Cardiac fibroblast (primary cell): ENCODE measurements around the gene SNAPIN.
"Not testable (repeated sequence)": the region's sequence is repeated elsewhere in the genome, so short reads cannot be mapped to it uniquely, and the experiment has no call there.

Experiments used
- DNase-seq, 2 donors: peaks; one replicate each; pipeline versions ENCODE4 v3.0.0 to v3.0.0-alpha.2; 2010; ENCODE audit warnings: low read depth in 2 of 2
- H3K4me3 ChIP-seq, 2 donors: replicated peaks in 1 of 2; 1 replicate in 1 of 2; 2 replicates in 1 of 2; pipeline ENCODE4 v1.5.1; 2011; ENCODE audit warnings: low read depth in 2 of 2, low read length in 2 of 2, mild to moderate bottlenecking in 2 of 2, moderate library complexity in 1 of 2
- TF ChIP-seq, protein P1 (sequence below): IDR thresholded peaks from one replicate; pipeline ENCODE4 v1.5.1; 2011; ENCODE audit warnings: low read depth, mild to moderate bottlenecking, low read length, inconsistent platforms

SNAPIN gene

DNA sequence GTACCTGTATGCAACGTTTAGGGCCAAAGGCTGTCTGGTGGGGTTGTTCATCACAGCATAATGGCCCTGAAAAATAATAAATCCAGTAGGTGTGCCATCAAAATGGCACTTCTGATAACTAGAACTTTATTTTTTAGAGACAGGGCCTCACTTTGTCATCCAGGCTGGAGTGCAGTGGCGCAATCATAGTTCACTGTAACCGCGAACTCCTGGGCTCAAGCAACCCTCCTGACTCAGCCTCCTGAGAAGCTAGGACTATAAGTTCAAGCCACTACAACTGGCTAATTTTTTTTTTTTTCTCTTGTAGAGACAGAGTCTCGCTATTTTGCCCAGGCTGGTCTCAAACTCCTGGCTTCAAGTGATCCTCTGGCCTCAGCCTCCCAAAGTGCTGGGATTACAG is 4.7 kb downstream of the SNAPIN start:
- TF ChIP-seq, protein P1, sequence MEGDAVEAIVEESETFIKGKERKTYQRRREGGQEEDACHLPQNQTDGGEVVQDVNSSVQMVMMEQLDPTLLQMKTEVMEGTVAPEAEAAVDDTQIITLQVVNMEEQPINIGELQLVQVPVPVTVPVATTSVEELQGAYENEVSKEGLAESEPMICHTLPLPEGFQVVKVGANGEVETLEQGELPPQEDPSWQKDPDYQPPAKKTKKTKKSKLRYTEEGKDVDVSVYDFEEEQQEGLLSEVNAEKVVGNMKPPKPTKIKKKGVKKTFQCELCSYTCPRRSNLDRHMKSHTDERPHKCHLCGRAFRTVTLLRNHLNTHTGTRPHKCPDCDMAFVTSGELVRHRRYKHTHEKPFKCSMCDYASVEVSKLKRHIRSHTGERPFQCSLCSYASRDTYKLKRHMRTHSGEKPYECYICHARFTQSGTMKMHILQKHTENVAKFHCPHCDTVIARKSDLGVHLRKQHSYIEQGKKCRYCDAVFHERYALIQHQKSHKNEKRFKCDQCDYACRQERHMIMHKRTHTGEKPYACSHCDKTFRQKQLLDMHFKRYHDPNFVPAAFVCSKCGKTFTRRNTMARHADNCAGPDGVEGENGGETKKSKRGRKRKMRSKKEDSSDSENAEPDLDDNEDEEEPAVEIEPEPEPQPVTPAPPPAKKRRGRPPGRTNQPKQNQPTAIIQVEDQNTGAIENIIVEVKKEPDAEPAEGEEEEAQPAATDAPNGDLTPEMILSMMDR, result no peak
- DNase-seq, result peak; percentile 48 to 72

DNA sequence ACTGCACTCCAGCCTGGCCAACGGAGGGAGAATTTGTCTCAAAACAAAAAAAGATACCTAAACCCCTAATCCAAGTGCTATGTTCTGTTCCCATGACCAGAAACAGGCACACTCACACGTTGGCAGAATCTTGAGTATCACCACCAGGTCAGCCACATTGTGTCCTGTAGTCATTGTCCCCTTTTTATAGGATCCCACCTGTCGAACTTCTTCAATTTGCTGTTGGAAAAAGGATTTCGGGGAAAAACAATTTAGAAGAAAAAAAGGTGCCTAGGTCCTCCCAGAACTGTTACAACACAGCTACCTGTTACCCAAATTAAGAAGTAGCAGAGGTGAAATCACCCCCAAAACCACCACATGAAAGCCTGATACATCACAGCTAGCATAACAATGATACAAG is 8.9 kb downstream of the SNAPIN start:
- no peak overlapping the region for H3K4me3 ChIP-seq
- TF ChIP-seq, protein P1, result no peak
- DNase-seq, result no peak

More for the DNA sequence above, 4.7 kb downstream of the SNAPIN start:
- H3K4me3 ChIP-seq, result no peak overlapping the region

DNA sequence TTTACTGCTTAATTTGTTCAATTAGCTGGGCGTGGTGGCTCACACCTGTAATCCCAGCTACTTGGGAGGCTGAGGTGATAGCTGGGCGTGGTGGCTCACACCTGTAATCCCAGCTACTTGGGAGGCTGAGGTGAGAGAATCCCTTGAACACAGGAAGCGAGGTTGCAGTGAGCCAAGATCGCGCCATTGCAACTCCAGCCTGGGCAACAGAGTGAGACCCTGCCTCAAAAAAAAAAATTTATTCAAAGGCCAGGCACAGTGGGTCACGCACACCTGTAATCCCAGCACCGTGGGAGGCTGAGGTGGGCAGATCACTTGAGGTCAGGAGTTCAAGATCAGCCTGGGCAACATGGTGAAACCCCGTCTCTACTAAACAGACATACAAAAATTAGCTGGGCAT is 10.2 kb downstream of the SNAPIN start:
- H3K4me3 ChIP-seq, DNase-seq: not testable (repeated sequence)

DNA sequence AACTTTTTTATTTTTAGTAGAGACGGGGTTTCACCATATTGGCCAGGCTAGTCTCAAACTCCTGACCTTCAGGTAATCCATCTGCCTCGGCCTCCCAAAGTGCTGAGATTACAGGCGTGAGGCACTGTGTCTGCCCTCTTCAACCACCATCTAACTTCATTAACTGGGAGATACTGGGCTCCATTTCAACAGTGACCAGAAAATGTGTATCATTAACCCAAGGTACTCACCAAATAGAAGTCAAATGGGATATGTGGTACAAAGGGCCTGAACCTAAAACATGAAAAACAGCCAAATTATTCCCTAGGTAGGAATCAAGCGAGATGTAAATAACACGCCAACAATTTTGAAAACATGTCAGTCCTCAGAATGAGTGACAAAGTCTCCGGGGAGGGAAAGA is 11.1 kb downstream of the SNAPIN start:
- H3K4me3 ChIP-seq, result peak overlapping the region; percentile 64 to 88
- TF ChIP-seq, protein P1, result no peak
- DNase-seq, result no peak

DNA sequence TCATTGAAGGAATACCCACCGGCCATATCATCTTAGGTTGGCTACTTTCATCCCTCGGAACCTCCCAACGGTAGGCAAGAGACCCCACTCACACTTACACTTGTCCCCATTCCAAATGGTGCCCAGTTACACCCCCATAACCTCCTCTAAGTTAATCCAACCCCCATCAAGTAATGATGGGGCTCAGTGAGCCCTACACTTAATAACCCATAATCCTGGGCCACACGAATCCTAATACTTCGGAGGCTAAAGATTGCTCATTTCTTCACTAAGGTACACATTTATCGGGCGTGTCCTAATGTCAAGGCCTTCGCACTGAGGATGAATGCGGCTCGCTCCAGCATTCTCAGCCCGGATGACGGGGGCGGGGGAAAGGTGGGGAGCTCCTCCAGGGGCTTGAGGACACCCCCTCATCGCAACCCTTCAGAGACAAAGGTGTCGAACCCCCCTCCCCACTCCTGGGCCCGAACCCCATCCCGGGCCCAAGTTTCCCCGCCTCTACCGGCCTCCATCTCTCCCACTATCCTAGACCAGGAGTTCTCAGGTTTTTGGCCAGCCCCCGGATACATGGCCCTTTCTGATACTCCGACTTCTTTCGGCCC is 11.9 kb downstream of the SNAPIN start:
- TF ChIP-seq, protein P1, result no peak
- H3K4me3 ChIP-seq, result peak overlapping the region; percentile 64 to 88
- DNase-seq, result no peak

DNA sequence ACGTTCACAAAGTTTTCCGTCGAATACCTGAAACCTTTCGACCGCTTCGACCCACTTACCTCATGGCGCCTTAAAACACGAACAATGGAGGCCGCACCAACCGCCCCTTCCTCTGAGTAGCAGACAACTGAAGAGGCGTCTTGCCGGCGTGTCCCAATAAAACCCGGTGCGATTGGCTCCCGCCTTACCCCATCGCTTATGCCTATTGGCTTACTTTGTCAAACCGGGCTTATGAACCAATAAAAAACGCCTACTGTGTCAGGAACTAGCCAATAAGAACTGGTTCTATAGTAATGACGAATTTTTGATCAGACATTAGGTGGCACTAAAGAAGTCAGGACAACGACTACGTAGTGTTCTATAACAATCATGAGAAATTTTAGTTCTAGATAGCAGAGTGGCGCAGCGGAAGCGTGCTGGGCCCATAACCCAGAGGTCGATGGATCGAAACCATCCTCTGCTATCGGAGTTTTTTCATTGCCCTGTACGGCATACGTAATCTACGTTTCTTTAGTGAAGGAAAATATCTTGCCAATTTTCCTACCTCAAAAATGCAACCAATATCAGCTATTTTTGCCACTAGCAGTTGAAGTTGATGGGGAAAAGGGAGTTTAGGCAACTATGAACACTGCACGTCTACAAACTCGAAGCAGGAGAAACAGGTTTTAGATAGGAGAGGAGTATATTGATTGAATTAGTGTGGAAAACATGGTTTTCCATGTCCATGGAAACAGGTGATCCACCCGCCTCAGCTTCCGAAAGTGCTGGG is 12.5 kb downstream of the SNAPIN start, which contains the start of gene ILF2:
Gene ILF2, minus strand, starts transcription at position 135 of the 769 bp plus-strand sequence. Its CDS starts 71 bp downstream, at position 64.
- H3K4me3 ChIP-seq, result peak within 1 kb of the TSS; percentile 64 to 88
- DNase-seq, result peak; percentile 100
- TF ChIP-seq, protein P1, result peak; percentile 6

DNA sequence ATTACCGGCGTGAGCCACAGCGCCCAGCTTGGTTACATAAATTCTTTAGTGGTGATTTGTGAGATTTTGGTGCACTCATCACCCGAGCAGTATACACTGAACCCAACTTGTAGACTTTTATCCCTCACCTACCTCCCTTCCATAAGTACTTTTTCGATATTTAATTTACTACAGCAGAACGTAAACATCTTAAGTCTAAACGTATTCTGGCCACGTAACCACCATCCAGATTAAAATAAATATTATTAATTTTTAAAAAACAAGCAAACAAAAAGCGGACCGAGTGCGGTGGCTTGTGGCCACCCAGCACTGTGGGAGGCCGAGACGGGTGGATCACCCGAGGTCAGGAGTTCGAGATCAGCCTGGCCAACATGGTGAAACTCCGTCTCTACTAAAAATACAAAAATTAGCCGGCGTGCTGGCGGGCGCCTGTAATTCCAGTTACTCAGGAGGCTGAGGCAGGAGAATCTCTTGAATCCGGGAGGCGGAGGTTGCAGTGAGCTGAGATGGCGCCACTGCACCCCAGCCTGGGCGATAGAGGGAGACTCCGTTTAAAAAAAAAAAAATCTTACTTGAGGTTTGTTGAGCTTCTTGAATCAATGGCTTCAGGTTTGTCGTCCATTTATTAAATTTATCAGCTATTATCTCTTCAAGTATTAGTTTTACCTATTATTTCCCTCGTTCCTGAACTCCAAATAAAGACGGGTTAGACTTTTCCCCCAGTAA is 13.3 kb downstream of the SNAPIN start:
- peak overlapping the region; percentile 43 to 49 for H3K4me3 ChIP-seq
- peak in 1 of 2 donors; percentile 83 for DNase-seq
